Endothelial cell of umbilical vein (primary cell): Measurements from ENCODE around the gene SERINC2. TPM values are rescaled to one million over a fixed set of nuclear protein-coding genes. Genes with fewer than 3 reads are reported as not detected.

Experiments
- BruUV-seq: library from RNA; stranded (reverse); fragments of 400-500 nt; replicated peaks from 2 replicates; lab custom pipeline; 2021; lab: Mats Ljungman, UMichigan
- CTCF ChIA-PET: fragments of 300-600, 350-600 bp; sonication (Branson Sonifier 250); formaldehyde crosslinking; loops from one replicate; lab custom pipeline; 2021; ENCODE audit warnings: antibody characterized with exemption, inconsistent platforms; lab: Charles Lee
- POLR2A ChIA-PET: fragments of 300-600, 350-600 bp; sonication (Branson Sonifier 250); formaldehyde crosslinking; loops from one replicate; lab custom pipeline; 2021; ENCODE audit warnings: antibody characterized with exemption, inconsistent platforms; lab: Charles Lee
- DNase-seq: peaks from one replicate; pipeline ENCODE4 v3.0.0-alpha.2; 2011; ENCODE audit warnings: low read depth, low spot score
- FAIRE-seq: peaks from 2 replicates; lab custom pipeline; 2011; peaks lifted over from hg19 to GRCh38; lab: Jason Lieb, UNC
- H2AFZ ChIP-seq: 2 replicates; pipeline ENCODE4 v1.6.0; 2012; ENCODE audit warnings: low read depth, low read length, control low read depth, inconsistent platforms
- H3K27ac ChIP-seq: 2 replicates; pipeline ENCODE4 v1.5.1; 2011; ENCODE audit warnings: low read depth, mild to moderate bottlenecking, control low read depth, low read length, moderate library complexity; ENCODE audit not compliant: insufficient read depth
- H3K27me3 ChIP-seq, 2 experiments: 2 replicates each; pipeline versions ENCODE4 v1.6.0 to v1.6.1; 2011; ENCODE audit warnings: low read length in 2 of 2, mixed read lengths in 1 of 2; ENCODE audit not compliant: control insufficient read depth in 2 of 2, insufficient read depth in 2 of 2
- H3K36me3 ChIP-seq, 2 experiments: 2 replicates in 1 of 2; 3 replicates in 1 of 2; pipeline ENCODE4 v1.5.1; 2011; ENCODE audit warnings: low read length in 2 of 2, mild to moderate bottlenecking in 1 of 2, moderate library complexity in 1 of 2; ENCODE audit not compliant: control insufficient read depth in 2 of 2, insufficient read depth in 2 of 2; ENCODE audit errors: extremely low read depth in 1 of 2
- H3K4me1 ChIP-seq: 3 replicates; pipeline ENCODE4 v1.5.1; 2011; ENCODE audit warnings: mild to moderate bottlenecking, low read length; ENCODE audit not compliant: control insufficient read depth, insufficient read depth; ENCODE audit errors: extremely low read depth
- H3K4me2 ChIP-seq: 2 replicates; pipeline ENCODE4 v1.6.1; 2011; ENCODE audit warnings: low read length, control low read depth, mixed read lengths; ENCODE audit not compliant: insufficient read depth
- H3K4me3 ChIP-seq, 3 experiments: fragments of 200-600 bp in 1 of 3; sonication (generic), shearing (Covaris generic) in 1 of 3; replicated peaks in 1 of 3; 2 replicates each; pipeline ENCODE4 v1.5.1; 2011 to 2016; ENCODE audit warnings: control low read depth in 3 of 3, low read length in 3 of 3, mild to moderate bottlenecking in 2 of 3, inconsistent platforms in 1 of 3, low read depth in 1 of 3, moderate library complexity in 1 of 3; ENCODE audit not compliant: insufficient read depth in 1 of 3
- H3K79me2 ChIP-seq: 2 replicates; pipeline ENCODE4 v1.6.0; 2012; ENCODE audit warnings: low read length, inconsistent platforms; ENCODE audit not compliant: control insufficient read depth, insufficient read depth
- H3K9ac ChIP-seq: replicated peaks from 2 replicates; pipeline ENCODE3; 2011; ENCODE audit warnings: low read length, control low read depth; ENCODE audit not compliant: insufficient read depth; ENCODE audit errors: extremely low read depth
- H3K9me1 ChIP-seq: replicated peaks from 3 replicates; pipeline ENCODE4 v1.6.0; 2011; ENCODE audit warnings: mild to moderate bottlenecking, low read length; ENCODE audit not compliant: control insufficient read depth, insufficient read depth; ENCODE audit errors: extremely low read depth
- H3K9me3 ChIP-seq: replicated peaks from 2 replicates; pipeline ENCODE4 v1.5.1; 2012; ENCODE audit warnings: low read length, inconsistent platforms; ENCODE audit not compliant: control insufficient read depth, insufficient read depth
- H4K20me1 ChIP-seq: replicated peaks from 2 replicates; pipeline ENCODE3; 2011; ENCODE audit warnings: mild to moderate bottlenecking, low read length; ENCODE audit not compliant: control insufficient read depth, insufficient read depth; ENCODE audit errors: extremely low read depth
- EZH2 ChIP-seq: IDR thresholded peaks from 2 replicates; pipeline ENCODE4 v1.6.1; 2012; ENCODE audit warnings: borderline replicate concordance, low read depth, mild to moderate bottlenecking, moderate library complexity, low read length, inconsistent platforms; ENCODE audit not compliant: severe bottlenecking
- FOS ChIP-seq: IDR thresholded peaks from 2 replicates; pipeline ENCODE4 v1.6.1; 2011; ENCODE audit warnings: mild to moderate bottlenecking, low read length, moderate library complexity, borderline replicate concordance; ENCODE audit not compliant: insufficient read depth
- GATA2 ChIP-seq: IDR thresholded peaks from 2 replicates; pipeline ENCODE4 v1.7.0; 2011; ENCODE audit warnings: low read depth, mild to moderate bottlenecking, moderate library complexity, mixed read lengths, low read length; ENCODE audit not compliant: insufficient read length, insufficient read depth
- JUN ChIP-seq: IDR thresholded peaks from 2 replicates; pipeline ENCODE4 v1.6.1; 2011; ENCODE audit warnings: borderline replicate concordance, low read depth; ENCODE audit not compliant: insufficient read length, insufficient read depth
- MYC ChIP-seq: IDR thresholded peaks from one replicate; pipeline ENCODE4 v1.6.1; 2011; ENCODE audit warnings: mild to moderate bottlenecking, low read depth, low read length
- POLR2A ChIP-seq: IDR thresholded peaks from 2 replicates; pipeline ENCODE4 v1.6.1; 2012; ENCODE audit warnings: low read depth, mild to moderate bottlenecking, control low read depth, low read length
- POLR2AphosphoS5 ChIP-seq: IDR thresholded peaks from 2 replicates; pipeline ENCODE4 v1.6.1; 2012; ENCODE audit warnings: low read depth, mild to moderate bottlenecking, control low read depth, low read length, moderate library complexity; ENCODE audit not compliant: insufficient read depth
- dilution Hi-C: fragments of 300-500 bp; cut with MboI; formaldehyde crosslinking; loops from one replicate; pipeline ENCODE4 v1.15.0; 2019; ENCODE audit warnings: low sequenced_read_pairs; ENCODE audit not compliant: extremely low pct_ligation_motif_present
- intact Hi-C: fragments of 100-400 bp; cut with micrococcal nuclease; formaldehyde crosslinking; loops from one replicate; pipeline ENCODE4 v1.10.0; 2022
- polyA plus RNA-seq, 4 experiments: library from polyadenylated mRNA; depleted of rRNA in 3 of 4; stranded (reverse) in 3 of 4; unstranded in 1 of 4; fragments of >200 nt; gene quantifications; 2 replicates each; pipeline versions ENCODE4 v1.2.1 to v1.2.3, GENCODE V29; 2011 to 2012; ENCODE audit warnings: missing spikeins in 1 of 4
- total RNA-seq: library from RNA; stranded (reverse); gene quantifications from 2 replicates; pipeline ENCODE4 v1.2.3, GENCODE V29; 2021
- TF ChIP-seq, protein P1 (sequence below): IDR thresholded peaks from 2 replicates; pipeline ENCODE4 v1.6.1; 2011; ENCODE audit not compliant: insufficient read depth, insufficient read length
- TF ChIP-seq, protein P2 (sequence below), 2 donors: IDR thresholded peaks; 1 replicate in 1 of 2; 2 replicates in 1 of 2; pipeline ENCODE4 v1.5.1; 2011; ENCODE audit warnings: low read length in 2 of 2, mild to moderate bottlenecking in 2 of 2, moderate library complexity in 2 of 2, control low read depth in 1 of 2, inconsistent platforms in 1 of 2, low read depth in 1 of 2; ENCODE audit not compliant: insufficient read depth in 1 of 2; ENCODE audit errors: extremely low read depth in 1 of 2

The SERINC2 gene
- total and polyA plus RNA-seq, 2 donors (not counting 3 experiments of a cell fraction or from before 2014, with no cell fraction given): 19.4 to 34.6 TPM

DNA sequence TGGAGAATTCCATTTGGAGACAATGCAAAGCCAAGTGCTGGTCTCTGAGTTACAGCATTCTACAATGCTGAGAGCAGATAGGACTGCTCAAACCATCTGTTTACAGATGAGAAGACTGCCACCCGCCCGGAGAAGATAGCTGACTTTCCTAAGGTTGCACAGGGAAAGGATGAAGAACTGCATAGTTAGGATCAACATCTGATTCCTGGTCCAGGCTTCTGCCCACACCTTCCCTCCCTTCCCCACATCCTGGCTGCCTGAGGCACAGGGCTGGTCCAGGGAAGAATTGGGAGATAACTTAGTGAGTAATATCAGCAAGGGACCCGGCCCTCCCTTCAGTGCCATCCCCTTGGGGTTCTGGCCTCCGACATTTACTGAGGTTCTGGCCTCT is 2.0 kb downstream of the SERINC2 start:
- dilution Hi-C loops: no loop called here
- H3K4me1 ChIP-seq: peaks cover 5% of the 10 kb centered on the region
- no peaks in the 10 kb centered on the region for H3K9me1 ChIP-seq
- POLR2A ChIA-PET: no interaction called here
- BruUV-seq: no TSS peak
- FAIRE-seq: no peak
- H2AFZ ChIP-seq: no peak overlapping the region
- H3K27ac ChIP-seq: no peak overlapping the region
- H3K79me2 ChIP-seq: no peaks in the 10 kb centered on the region
- no peak overlapping the region for H3K4me2 ChIP-seq
- peaks cover 7 to 21% of the 10 kb centered on the region in 2 experiments for H3K27me3 ChIP-seq
- CTCF ChIA-PET: interaction anchor here (17.5 kb wide), 1 partner anchor 19 kb away, joined by 236 read pairs; no protein-coding TSS in a partner anchor
- no peaks in the 10 kb centered on the region for H3K36me3 ChIP-seq
- no peak for DNase-seq
- no peak overlapping the region for H3K9ac ChIP-seq
- H3K9me3 ChIP-seq: no peaks in the 10 kb centered on the region
- H3K4me3 ChIP-seq: no peak overlapping the region
- TF ChIP-seq JUN (no peak), POLR2AphosphoS5 (no peak), FOS (no peak), GATA2 (no peak), MYC (no peak)
- intact Hi-C loops: no loop called here
- no peaks in the 10 kb centered on the region for H4K20me1 ChIP-seq

DNA sequence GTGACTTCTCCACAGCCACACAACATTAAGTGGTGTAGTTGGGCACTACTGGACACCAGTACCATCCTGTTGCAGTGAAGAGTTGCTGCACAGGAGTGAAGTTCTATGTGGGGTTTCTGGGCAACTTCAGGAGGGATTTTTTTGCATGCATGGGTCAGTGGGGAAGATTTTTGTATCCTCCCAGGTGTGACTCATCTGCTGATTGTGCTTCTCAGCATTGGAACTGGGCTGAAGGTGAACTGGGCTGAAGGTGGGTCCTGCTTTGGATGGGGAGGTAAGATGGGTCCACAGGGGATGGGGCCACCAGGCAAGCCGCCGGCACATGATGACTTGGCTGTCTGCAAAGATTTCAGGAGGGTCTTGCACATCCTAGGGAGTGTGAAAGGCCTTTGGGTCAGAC is 2.6 kb downstream of the SERINC2 start:
- H3K4me1 ChIP-seq: peaks cover 5% of the 10 kb centered on the region
- FAIRE-seq (no peak), DNase-seq (no peak)
- H3K9me3 ChIP-seq: no peaks in the 10 kb centered on the region
- dilution Hi-C loops: no loop called here
- no peaks in the 10 kb centered on the region for H3K36me3 ChIP-seq
- no peaks in the 10 kb centered on the region for H3K9me1 ChIP-seq
- H3K9ac ChIP-seq: no peak overlapping the region
- no peak overlapping the region for H2AFZ ChIP-seq
- H3K27me3 ChIP-seq: peaks cover 7 to 18% of the 10 kb centered on the region in 2 experiments
- no peaks in the 10 kb centered on the region for H4K20me1 ChIP-seq
- ChIA-PET POLR2A (no interaction called here), CTCF (interaction anchor here (17.5 kb wide), 1 partner anchor 20 kb away, joined by 236 read pairs; no protein-coding TSS in a partner anchor)
- no peak overlapping the region for H3K4me2 ChIP-seq
- intact Hi-C loops: no loop called here
- H3K79me2 ChIP-seq: no peaks in the 10 kb centered on the region
- no peak overlapping the region for H3K27ac ChIP-seq
- H3K4me3 ChIP-seq: no peak overlapping the region
- TF ChIP-seq JUN: no peak
- TF ChIP-seq GATA2: no peak
- TF ChIP-seq POLR2AphosphoS5: no peak
- no peak for TF ChIP-seq MYC
- TF ChIP-seq, protein P1, sequence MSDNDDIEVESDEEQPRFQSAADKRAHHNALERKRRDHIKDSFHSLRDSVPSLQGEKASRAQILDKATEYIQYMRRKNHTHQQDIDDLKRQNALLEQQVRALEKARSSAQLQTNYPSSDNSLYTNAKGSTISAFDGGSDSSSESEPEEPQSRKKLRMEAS: no peak
- no peak for TF ChIP-seq EZH2
- TF ChIP-seq, protein P2, sequence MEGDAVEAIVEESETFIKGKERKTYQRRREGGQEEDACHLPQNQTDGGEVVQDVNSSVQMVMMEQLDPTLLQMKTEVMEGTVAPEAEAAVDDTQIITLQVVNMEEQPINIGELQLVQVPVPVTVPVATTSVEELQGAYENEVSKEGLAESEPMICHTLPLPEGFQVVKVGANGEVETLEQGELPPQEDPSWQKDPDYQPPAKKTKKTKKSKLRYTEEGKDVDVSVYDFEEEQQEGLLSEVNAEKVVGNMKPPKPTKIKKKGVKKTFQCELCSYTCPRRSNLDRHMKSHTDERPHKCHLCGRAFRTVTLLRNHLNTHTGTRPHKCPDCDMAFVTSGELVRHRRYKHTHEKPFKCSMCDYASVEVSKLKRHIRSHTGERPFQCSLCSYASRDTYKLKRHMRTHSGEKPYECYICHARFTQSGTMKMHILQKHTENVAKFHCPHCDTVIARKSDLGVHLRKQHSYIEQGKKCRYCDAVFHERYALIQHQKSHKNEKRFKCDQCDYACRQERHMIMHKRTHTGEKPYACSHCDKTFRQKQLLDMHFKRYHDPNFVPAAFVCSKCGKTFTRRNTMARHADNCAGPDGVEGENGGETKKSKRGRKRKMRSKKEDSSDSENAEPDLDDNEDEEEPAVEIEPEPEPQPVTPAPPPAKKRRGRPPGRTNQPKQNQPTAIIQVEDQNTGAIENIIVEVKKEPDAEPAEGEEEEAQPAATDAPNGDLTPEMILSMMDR (IDR thresholded peaks at IDR 0.05; ENCODE audit: extremely low read depth in 1 of 2, insufficient read depth in 1 of 2, low read depth in 1 of 2, low read length in 2 of 2): no peak
- TF ChIP-seq POLR2A: no peak
- no peak for TF ChIP-seq FOS
- no TSS peak for BruUV-seq
